Adrenal gland (tissue), 5 donors: ENCODE measurements around the gene SLC32A1.

ENCODE experiments used
- CTCF ChIP-seq, 6 experiments: fragments of 450-650 bp in 4 of 6; fragments of 200-600 bp in 2 of 6; sonication (generic) in 1 of 6; IDR thresholded peaks; 1 replicate in 5 of 6; 2 replicates in 1 of 6; pipeline versions ENCODE4 v1.5.1 to v1.8.0; 2016 to 2021; ENCODE audit warnings: antibody characterized with exemption in 6 of 6, mild to moderate bottlenecking in 2 of 6, moderate library complexity in 1 of 6
- POLR2A ChIP-seq, 2 donors: fragments of 450-650 bp; IDR thresholded peaks; one replicate each; pipeline ENCODE4 v1.6.1; 2017; ENCODE audit warnings: antibody characterized with exemption in 2 of 2, mild to moderate bottlenecking in 2 of 2, moderate library complexity in 1 of 2
- donor health status: DM: no; HTN: no; CAD: no.

DNA sequence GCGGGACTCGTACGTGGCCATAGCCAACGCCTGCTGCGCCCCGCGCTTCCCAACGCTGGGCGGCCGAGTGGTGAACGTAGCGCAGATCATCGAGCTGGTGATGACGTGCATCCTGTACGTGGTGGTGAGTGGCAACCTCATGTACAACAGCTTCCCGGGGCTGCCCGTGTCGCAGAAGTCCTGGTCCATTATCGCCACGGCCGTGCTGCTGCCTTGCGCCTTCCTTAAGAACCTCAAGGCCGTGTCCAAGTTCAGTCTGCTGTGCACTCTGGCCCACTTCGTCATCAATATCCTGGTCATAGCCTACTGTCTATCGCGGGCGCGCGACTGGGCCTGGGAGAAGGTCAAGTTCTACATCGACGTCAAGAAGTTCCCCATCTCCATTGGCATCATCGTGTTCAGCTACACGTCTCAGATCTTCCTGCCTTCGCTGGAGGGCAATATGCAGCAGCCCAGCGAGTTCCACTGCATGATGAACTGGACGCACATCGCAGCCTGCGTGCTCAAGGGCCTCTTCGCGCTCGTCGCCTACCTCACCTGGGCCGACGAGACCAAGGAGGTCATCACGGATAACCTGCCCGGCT is 3.4 kb downstream of the SLC32A1 start:
- TF ChIP-seq CTCF (IDR thresholded peaks at IDR 0.05), result no peak
- TF ChIP-seq POLR2A (IDR thresholded peaks at IDR 0.05), result no peak
